Astrocyte of the spinal cord (primary cell): ENCODE data around the gene CREB5.
"Not testable (repeated sequence)": the region's sequence is repeated elsewhere in the genome, so short reads cannot be mapped to it uniquely, and the experiment has no call there.

Experiments
- DNase-seq: peaks from one replicate; pipeline ENCODE4 v3.0.0; 2011; ENCODE audit warnings: low read depth, low spot score
- H3K4me3 ChIP-seq: 2 replicates; pipeline ENCODE4 v1.5.1; 2011; ENCODE audit warnings: low read depth, mild to moderate bottlenecking, low read length, moderate library complexity
- in situ Hi-C: cut with HindIII; loops from 2 replicates; pipeline ENCODE4 v1.10.0; 2017; ENCODE audit warnings: low sequenced_read_pairs
- TF ChIP-seq, protein P1 (sequence below): IDR thresholded peaks from 2 replicates; pipeline ENCODE4 v1.5.1; 2012; ENCODE audit warnings: low read depth, mild to moderate bottlenecking, low read length, inconsistent platforms

The CREB5 gene

DNA sequence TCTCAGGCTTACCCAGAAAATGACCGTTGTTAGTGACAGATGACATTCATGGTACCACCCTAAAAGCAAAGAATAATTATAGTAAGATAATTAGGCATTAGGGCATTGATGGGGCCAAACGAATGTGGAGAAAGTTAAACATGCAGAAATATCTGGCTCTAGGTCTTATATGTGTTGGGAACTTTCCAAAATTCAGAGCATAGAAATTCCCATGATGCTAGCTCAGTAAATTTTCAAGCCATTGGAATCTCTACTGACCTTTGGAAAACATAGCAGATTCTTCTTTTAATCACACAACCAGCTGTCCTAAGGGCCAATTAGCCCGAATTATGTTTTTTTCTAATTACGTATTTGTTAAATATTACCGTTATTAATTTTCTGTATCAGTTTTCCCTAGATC, 136.1 kb downstream of the CREB5 start:
- in situ Hi-C loops = no loop called here
- DNase-seq = no peak
- TF ChIP-seq, protein P1, sequence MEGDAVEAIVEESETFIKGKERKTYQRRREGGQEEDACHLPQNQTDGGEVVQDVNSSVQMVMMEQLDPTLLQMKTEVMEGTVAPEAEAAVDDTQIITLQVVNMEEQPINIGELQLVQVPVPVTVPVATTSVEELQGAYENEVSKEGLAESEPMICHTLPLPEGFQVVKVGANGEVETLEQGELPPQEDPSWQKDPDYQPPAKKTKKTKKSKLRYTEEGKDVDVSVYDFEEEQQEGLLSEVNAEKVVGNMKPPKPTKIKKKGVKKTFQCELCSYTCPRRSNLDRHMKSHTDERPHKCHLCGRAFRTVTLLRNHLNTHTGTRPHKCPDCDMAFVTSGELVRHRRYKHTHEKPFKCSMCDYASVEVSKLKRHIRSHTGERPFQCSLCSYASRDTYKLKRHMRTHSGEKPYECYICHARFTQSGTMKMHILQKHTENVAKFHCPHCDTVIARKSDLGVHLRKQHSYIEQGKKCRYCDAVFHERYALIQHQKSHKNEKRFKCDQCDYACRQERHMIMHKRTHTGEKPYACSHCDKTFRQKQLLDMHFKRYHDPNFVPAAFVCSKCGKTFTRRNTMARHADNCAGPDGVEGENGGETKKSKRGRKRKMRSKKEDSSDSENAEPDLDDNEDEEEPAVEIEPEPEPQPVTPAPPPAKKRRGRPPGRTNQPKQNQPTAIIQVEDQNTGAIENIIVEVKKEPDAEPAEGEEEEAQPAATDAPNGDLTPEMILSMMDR = no peak
- no peak overlapping the region for H3K4me3 ChIP-seq

DNA sequence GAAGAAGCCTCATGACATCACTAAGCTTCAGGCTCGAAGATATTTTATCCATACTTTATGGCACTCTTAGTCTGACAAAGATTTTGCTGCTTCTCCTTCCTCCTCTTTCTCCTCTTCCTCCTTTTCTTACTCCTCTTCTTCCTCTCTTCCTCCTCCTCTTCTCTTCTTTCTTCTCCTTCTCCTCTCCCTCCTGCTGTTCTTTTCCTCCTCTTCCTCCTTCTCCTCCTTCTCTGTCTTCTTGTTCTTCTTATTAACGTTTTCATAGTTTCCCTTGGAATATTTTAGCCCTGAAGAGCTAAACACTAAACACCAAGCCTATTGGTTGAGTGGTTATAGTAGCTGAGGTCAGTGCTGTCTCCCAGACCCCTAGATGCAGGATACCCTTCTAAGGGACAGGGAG, 137.7 kb downstream of the CREB5 start:
- no peak overlapping the region for H3K4me3 ChIP-seq
- TF ChIP-seq, protein P1 = no peak
- in situ Hi-C loops = no loop called here
- DNase-seq = no peak

- no peak overlapping the region for H3K4me3 ChIP-seq
- no peak for DNase-seq
- in situ Hi-C loops = no loop called here
- TF ChIP-seq, protein P1 = no peak
Measured at GRCh38 chr7:28550580-28551186, 138.4 kb downstream of the CREB5 start.

DNA sequence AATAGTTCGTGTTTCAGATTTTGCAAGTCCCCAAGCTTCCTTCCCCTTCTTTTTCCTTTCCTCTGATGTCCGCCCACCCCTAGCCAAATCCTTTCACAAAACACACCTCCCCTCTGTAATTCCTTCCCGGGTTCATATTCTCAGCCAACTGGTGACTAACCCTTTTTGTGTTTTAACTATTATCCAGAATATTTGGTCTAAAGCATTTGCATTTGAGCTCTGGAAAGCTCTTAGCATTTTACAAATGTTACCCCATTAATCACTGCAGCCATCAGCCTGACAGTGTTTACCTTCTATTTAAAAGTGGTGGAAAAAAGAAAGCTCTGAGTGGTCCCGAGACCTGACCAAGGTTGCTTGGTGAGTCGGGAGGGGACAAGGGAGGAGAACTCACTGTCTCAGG, 139.0 kb downstream of the CREB5 start:
- TF ChIP-seq, protein P1 = no peak
- in situ Hi-C loops = no loop called here
- DNase-seq = no peak
- no peak overlapping the region for H3K4me3 ChIP-seq

GRCh38 chr7:28551766-28552165, 139.4 kb downstream of the CREB5 start:
- DNase-seq, in situ Hi-C loops, H3K4me3 ChIP-seq: not testable (repeated sequence)

GRCh38 chr7:28554802-28555471, 142.6 kb downstream of the CREB5 start:
- in situ Hi-C loops = no loop called here
- DNase-seq = no peak
- TF ChIP-seq, protein P1 = no peak
- H3K4me3 ChIP-seq = no peak overlapping the region

DNA sequence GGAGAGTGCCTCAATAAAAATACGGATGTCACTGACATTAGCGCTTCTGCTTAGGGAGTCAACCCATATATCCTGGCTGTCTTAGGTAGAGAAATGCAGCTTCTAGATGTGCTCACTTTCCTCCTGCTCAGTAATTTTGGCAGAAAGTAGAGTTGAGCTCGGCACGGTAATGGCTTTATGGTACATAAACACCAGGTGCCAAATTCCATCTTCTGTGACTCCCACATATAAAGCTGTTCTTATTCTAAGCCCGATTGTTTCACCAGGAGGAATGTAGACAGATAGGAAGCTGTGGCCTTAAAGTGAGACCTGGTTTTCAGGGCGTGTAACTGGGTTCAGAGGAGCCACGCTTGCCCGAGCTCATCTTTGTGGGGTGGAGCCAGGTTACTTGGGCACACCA, 143.7 kb downstream of the CREB5 start:
- DNase-seq = no peak
- H3K4me3 ChIP-seq = no peak overlapping the region
- in situ Hi-C loops = no loop called here
- TF ChIP-seq, protein P1 = no peak
